ENCODE data around the gene EZR.
A peak's percentile ranks its signal among the peaks of the same experiment; 100 is the strongest.

Gene EZR

DNA sequence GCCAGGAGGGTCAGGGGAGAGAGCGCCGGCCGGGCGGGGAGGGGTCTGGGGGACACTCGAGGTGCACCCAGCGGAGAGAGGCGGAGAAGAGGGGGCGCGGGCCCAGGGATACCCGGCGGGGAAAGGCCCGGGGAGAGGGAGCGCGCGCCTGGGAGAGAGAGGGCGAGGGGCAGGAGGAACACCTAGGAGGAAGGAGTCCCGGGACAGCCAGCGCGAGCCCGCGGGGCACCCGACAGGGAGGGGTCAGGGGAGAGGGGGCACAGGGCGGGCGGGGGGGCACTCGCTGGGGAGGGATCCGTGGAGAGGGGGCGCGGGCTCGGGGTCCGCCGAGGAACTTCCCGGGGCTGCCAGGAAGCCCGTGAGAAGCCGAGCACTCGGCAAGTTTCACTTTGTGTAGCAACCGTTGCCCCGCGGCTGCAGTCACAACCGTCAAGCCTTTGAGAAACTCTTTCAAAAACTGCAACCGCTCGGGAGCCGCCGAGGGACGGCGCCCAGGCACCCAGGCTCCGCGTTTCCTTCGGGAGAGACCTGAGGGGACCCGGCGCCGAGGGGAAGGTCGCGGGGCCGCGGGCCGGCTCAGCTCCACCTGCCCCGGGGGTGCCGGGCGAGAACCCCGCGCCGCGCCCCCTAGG, 471 bp downstream of the EZR start:
- DNase-seq (ENCODE audit: low read depth, low spot score), result peak; percentile 40

DNA sequence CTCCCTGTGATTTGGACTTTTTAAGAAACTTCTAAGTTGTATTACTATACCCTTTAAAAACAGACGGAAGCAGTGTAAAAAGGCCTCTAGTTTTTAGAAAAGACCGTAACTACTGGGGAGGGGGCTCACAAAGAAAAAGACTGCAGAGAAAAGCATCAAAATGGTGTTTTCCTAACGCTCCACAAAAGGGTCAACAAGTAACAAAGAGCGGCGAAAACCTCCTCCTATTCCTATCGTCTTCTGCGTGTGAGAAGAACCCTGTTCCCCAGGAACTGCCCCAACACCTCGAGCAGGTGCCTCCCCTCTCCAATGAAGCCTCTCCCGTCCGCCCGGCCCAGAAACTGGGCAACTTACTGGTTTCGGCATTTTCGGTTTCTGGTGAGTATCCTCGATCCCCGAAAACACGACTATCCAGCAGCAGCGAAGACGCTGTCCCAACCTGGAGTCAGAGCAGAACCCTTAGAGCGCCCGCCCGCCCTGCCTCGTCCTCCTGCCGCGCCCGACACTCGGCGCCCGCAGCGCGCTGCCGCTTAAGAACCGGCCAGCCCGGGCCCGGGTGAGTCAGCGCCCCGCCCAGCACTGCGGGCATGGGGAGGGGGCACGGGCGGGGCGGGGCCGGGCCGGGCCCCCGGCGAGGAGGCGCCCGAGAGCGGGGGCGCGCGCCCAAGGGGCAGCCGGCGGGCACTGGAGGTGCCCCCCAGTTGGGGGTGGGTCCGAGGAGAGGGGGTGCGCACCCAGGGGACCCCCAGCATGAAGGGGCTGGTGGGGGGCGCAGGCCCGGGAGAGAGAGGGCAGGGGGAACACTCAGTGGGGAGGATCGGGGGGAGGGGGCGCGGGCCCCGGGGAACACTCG, 1.2 kb downstream of the EZR start:
- DNase-seq (ENCODE audit: low read depth, low spot score), result peak; percentile 61

DNA sequence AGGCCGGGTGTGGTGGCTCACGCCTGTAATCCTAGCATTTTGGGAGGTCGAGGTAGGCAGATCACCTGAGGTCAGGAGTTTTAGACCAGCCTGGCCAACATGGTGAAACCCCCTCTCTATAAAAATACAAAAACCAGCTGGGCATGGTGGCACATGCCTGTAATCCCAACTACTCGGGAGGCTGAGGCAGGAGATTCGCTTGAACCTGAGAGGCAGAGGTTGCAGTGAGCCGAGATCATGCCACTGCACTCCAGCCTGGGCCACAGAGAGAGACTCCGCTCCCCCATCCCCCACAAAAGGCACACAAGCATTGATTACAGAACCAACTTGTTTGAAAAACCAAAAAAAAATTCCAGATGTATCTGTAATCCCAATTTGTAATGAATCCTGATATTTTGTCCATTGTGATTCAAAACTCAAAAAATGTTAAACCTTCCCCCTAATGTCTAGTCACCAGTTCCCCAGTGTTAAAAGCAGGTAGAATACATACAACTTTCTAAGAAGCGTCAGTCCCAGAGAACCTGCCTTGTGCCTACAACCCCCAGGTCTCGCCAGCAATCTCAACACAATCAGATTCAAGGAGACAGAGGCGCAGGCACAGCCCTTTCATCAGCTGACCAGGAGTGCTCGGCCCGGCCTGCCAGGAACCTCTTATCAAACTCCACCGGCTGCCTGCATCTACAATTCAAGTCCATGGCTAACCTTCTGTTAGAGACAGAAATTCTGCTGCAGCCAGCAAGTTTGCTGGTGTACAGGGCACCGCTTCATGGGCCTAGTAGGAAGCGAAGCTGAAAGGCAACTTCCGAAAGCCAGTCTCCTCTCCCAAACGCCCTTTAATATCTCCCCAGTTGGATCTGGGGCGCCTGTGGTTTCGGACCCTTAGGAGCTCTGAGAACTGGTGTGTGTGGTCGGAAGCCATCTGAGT, 2.1 kb downstream of the EZR start:
- no peak for DNase-seq (ENCODE audit: low read depth, low spot score)

DNA sequence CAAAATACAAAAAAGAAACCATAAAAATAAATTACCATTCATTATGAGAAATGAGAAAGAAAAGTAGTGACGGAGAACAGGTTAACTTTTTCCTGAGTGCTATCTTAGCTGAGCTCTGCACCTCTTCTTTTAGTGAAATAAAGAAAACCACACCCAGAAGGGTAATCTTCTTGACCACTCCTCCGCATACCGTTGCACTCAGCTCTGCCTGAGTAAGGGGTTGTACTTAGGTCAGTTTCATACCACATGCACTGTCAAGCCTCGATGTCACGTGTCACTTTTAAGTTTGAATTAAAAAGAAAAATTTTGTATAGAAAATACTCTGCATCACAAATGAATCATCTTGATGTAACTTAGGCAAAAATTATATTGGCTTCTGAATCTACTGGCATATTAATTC, 2.8 kb downstream of the EZR start:
- DNase-seq (ENCODE audit: low read depth, low spot score), result no peak

- DNase-seq (ENCODE audit: low read depth, low spot score), result no peak
These were observed 3.3 kb downstream of the EZR start for GRCh38 chr6:158815907-158816306.

DNA sequence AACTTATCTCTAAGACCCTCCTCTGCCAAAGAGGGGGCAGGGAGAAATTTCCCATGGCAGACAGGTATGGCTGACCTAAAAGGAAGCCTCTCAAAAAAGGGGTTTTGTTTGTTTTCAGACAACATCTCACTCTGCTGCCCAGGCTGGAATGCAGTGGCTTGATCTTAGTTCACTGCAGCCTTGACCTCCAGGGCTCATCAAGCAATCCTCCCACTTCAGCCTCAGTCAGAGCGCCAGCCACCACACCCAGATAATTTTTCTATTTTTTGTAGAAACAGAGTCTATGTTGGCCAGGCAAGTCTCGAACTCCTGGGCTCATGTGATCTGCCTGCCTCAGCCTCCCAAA, 3.8 kb downstream of the EZR start:
- DNase-seq (ENCODE audit: low read depth, low spot score), result no peak

- no peak for DNase-seq (ENCODE audit: low read depth, low spot score)
These were observed 6.1 kb downstream of the EZR start for GRCh38 chr6:158813032-158813431.

DNA sequence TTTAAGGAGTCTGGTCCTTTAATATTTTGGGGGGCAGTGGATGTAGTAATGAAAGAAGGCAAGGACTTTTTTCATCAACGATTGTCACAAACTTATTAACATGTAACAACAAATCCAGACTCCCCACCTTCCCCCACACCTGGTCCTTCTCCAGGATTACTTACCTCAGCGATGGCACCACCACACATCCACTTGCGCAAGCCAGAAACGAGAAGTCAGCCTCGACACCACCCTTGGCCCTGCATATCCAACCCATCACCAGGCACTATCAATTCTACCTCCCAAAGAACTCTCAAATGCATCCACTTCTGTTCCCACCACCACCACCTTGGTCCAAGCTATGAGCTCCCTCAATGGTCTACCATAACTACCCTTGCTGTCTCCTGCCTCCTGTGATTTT, 6.6 kb downstream of the EZR start:
- no peak for DNase-seq (ENCODE audit: low read depth, low spot score)

- no peak for DNase-seq (ENCODE audit: low read depth, low spot score)
These were observed 8.7 kb downstream of the EZR start for GRCh38 chr6:158810155-158811095.

- no peak for DNase-seq (ENCODE audit: low read depth, low spot score)
These were observed 10.1 kb downstream of the EZR start for GRCh38 chr6:158808941-158809678.

DNA sequence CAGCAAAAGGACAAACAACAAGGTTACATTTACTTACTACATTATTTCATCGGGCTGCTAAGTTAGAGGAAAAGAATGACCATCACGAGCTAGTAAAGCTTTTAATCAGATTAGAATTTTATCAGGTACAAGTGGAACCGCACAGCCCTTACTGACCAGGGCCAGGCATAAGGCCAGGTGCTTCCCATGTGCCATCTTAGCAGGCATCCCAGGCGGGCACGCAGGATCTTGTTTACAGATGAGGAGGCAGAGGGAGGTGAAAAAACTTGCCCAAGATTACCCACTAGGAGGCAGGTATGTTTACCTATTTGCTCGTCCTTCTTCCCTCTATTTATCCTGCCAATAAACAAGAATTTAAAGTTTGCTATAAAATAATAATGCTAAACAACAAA, 10.7 kb downstream of the EZR start:
- DNase-seq (ENCODE audit: low read depth, low spot score), result no peak

DNA sequence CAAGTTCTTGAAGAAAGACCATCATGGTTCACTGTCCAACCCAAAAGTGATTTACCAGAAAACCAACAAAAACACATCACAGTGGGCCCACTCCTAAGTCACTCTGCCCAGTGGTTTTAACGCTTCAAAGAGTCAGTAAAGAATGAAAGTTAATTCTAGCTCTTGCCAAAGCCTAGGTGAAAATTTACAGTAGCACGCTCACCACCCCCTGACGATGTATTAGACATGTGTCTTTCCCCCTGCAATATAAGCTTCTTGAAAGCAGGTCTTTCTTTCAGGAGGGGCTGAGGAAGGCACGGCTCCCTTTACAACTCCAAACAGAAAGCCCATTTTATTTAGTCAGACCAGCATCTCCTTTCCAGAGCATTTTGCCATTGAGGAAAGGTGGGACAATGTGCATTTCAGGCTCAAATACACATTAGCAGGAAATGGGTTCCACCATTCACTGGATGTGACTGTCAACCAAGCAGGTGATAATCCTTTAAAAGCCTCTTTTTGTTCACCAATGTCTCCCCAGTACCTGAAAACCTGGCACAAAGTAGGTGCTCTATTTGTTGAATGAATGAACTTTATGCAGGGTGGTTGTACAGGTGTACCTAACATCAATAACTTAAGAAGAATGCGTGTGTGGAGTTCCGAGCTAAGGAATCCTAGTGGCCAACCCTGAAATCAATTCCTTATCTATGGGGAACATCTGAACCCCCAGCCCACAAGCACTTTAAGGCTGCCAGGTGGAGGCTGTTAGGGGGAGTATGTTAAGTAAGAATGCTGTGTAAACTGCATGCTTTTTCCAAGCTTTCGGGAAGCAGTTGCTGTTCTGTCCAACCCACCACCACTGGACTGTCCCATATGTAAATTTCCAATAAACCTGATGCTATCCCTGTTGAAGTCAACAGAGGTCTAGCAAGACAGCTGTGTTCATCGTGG, 11.4 kb downstream of the EZR start:
- DNase-seq (ENCODE audit: low read depth, low spot score), result no peak

DNA sequence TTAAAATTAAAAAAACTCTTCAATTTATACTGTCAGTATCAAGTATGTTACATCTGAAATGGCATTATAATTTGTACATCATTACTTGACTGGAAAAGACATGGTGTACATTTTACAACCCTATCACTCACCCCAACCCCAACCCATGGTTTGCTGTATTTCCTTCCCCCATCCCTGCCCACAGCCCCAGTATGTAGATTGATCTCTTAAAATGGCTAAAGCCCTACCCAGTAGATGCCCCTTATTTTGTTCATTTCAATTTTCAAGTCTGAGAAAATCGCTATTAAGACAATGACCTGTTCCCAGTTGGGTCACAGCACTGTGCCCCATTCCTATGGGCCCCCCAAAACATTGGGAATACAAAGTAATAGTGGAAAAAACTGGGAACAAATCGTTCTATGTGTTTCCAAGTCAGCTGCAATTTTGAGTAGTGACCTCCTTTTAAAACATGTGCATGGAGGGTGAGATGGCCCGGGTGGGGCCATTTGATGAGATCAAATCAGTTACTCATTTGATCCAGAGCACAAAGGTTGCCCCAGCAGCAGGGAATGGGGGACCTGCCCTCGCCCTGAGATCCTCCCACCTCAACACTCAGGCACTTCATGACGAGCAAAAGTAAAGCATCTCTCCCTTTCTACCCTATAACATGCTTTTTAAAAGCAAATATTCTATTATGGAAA, 13.3 kb downstream of the EZR start:
- DNase-seq (ENCODE audit: low read depth, low spot score), result no peak

DNA sequence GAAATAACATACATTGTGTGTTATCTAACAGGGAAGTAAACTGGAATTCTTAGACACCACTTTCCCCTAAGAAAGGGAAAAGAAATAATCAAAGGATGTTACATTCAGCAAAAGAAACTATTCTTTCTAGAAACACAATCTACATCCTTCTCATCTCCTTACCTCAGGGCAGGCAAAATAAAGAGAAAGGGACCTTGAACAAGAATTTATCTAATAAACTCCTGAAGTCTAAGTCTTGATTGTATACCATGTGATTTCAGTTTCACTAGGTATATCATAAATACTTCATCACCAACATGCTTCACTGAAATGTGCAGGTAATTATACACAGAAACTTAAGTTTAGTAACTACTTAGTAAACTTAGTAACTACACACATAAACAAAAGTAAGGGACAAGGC, 15.0 kb downstream of the EZR start:
- DNase-seq (ENCODE audit: low read depth, low spot score), result no peak

GRCh38 chr6:158803733-158804143, 15.4 kb downstream of the EZR start:
- DNase-seq (ENCODE audit: low read depth, low spot score), result no peak

- no peak for DNase-seq (ENCODE audit: low read depth, low spot score)
These were observed 17.4 kb downstream of the EZR start for GRCh38 chr6:158801655-158802294.

DNA sequence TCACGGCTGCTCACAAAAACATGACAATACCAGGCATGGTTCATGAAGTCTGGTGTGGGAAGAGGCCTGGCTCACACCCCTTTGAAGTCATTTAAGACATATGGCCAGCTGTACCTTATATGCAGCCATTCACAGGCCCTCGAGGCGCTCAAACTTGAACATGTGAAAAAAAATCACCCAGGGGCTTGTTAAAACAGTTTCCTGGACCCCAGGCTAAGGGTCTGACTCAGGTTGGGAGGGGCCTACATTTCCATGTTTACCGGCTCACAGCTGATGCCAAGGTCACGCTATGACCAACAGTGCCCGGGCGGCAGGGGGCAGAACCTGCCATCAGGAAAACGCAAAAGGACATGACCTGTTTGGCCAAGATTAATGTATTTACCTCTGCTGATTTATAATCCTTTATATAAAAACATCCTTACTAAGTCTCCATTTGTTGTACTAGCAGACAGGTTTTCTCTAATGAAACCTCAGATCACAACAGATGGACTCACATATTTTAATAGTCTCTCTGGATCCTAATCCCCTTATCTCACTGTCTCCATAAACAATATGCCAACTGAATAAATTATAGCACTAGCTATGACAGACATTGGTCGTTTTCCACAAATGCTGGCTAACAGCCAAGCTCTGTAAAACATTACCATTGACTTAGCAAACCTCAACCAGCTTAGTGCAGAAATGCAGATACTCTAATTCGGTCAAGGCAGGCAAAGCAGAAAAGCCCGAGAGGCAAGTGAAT, 19.9 kb downstream of the EZR start:
- no peak for DNase-seq (ENCODE audit: low read depth, low spot score)

DNA sequence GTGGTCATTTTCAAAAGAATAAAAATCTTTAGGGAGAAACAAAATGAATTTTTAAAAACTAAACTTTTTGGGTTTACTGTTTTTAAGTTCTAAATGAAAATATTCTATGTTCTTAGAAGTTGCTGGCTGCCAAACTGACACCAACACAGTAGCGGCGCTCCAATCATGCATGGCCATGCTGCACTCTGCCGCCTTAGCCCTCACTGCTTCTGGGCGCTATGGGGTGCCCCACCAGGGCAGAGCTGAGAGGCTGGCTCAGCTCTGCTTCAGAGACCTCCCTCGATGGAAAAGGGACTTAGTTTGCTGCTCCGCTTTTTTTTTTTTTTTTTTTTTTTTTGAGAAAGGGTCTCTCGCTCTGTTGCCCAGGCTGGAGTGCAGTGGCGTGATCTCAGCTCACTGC, 20.9 kb downstream of the EZR start:
- DNase-seq (ENCODE audit: low read depth, low spot score), result no peak

All from activated naive CD8-positive, alpha-beta T cell treated with anti-CD3 and anti-CD28 coated beads, Interleukin-2, amount 50 U/mL, for 16 hours (primary cell).